Subcutaneous adipose tissue (tissue), 4 donors: ENCODE data around the gene CD200. TPM values are rescaled to one million over a fixed set of nuclear protein-coding genes. Genes with fewer than 3 reads are reported as not detected.

Experiments used
- CTCF ChIP-seq: fragments of 450-650 bp; IDR thresholded peaks from one replicate; pipeline ENCODE4 v1.5.1; 2016; ENCODE audit warnings: low read depth, mild to moderate bottlenecking, control low read depth, antibody characterized with exemption, moderate library complexity
- total RNA-seq, 4 donors: library from RNA; depleted of rRNA; stranded (reverse); fragments of >200 nt; gene quantifications; one replicate each; pipeline ENCODE4 v1.1.0, GENCODE V29; 2016

Gene CD200
- total RNA-seq, 4 donors from 2014 or later = 2.6 to 10.2 (median 6.7) TPM

DNA sequence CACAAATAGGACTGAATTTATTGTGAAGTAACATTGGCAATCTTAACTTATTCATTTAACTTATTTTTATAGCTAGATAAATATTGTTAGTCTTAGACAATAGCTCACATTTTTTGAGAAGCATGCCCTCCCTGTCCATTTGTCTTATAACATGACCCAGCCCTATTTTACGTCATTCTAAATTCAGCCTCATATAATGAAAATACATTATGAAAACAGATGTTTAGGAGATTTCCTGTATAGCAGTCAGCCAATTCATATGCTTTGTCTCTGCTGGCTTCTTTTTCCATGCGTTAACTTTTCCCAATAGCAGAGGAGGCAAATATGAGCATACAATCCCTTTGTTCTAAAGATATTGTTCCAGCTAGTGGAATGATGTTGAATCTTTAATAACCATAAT is 29.3 kb downstream of the CD200 start:
- TF ChIP-seq CTCF = no peak

- TF ChIP-seq CTCF = no peak
Measured at GRCh38 chr3:112364291-112364690, 31.3 kb downstream of the CD200 start.

DNA sequence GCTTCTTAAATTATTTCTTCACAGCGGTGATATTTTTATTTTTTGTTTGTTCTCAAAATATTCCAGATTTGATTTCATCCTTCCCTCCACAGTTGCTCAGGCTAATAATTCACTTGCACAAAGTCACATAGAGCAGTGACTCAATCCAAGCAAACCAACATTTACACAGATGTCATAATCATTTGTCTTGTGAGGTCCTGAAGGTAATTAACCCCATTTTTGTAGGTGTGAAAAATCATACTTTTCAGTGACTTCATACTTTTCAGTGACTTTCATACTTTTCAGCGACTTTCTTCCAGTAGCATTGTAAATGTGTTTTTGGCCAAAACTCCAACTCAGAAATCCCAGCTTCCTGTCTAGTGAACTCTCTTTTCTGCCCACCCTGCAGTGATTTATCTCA is 32.1 kb downstream of the CD200 start:
- TF ChIP-seq CTCF = no peak

GRCh38 chr3:112365636-112366035 is 32.7 kb downstream of the CD200 start:
- TF ChIP-seq CTCF = no peak

DNA sequence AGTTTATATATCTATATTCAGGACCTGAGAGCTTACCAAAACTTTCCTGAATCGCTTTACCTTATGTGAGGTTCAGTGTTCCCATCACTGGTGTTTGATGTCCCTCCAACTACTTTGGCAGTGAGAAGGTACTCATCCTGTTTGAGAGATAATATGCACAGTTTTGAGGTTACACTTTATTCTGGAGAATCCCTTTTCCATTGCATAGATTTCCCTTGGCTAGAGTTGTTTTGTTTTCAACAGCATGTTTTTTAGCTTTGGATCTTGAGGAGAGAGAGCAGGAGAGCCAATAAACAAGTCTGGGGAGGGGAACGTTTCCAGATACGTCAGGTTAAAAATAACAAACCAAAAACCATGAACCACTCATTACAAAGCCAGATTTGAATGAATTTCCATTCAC is 33.6 kb downstream of the CD200 start:
- no peak for TF ChIP-seq CTCF

DNA sequence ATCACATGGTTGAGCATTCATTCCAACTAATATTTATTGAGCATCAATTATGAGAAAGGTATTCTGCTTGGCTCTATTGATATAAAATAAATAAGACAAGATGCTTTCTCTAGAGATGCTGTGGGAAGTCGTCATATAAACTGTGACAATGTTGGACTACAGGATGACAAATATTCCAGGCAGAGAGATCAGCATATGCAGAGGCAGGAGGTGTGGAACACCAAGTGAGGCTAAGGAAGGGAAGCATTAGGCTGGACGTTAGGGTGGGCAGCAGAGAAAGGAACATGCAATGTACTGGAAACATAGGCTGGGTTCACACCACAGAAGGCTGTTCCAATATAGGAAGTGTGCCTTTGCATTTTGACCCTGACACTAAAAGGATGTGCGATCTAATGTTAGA is 38.6 kb downstream of the CD200 start:
- no peak for TF ChIP-seq CTCF

- no peak for TF ChIP-seq CTCF
Measured at GRCh38 chr3:112372396-112372795, 39.4 kb downstream of the CD200 start.

- no peak for TF ChIP-seq CTCF
Measured at GRCh38 chr3:112373476-112373875, 40.5 kb downstream of the CD200 start.
